K562 (cell line): ENCODE data around the gene GTF2A1L. TPM values are rescaled to one million over a fixed set of nuclear protein-coding genes. Genes with fewer than 3 reads are reported as not detected.

Experiments used
- ATAC-seq: fragments of 200-7000 bp; cut with Tn5 transposase; 3 replicates; pipeline ENCODE4 v1.9.1; 2020; ENCODE audit warnings: moderate library complexity
- BruUV-seq: library from RNA; stranded (reverse); fragments of 400-500 nt; replicated peaks from 2 replicates; lab custom pipeline; 2021; lab: Mats Ljungman, UMichigan
- CTCF ChIA-PET: fragments of 300-600 bp; formaldehyde crosslinking; extraction: SDS; loops from one replicate; lab custom pipeline; 2021; ENCODE audit warnings: low intra/inter-chr PET ratio; lab: Yijun Ruan, JAX
- POLR2A ChIA-PET: fragments of 300-600, 350-650 bp; sonication (Branson Sonifier 250); formaldehyde crosslinking; extraction: SDS; loops from one replicate; lab custom pipeline; 2021; ENCODE audit warnings: antibody characterized with exemption, inconsistent platforms; lab: Yijun Ruan, JAX
- DNase-seq, 4 experiments: peaks; one replicate each; pipeline versions ENCODE4 v3.0.0 to v3.0.0-alpha.2; 2011 to 2018; ENCODE audit warnings: low spot score in 3 of 4, mixed read lengths in 3 of 4; ENCODE audit errors: extremely low read depth in 1 of 4
- FAIRE-seq: peaks from 2 replicates; lab custom pipeline; 2011; peaks lifted over from hg19 to GRCh38; lab: Jason Lieb, UNC
- H2AFZ ChIP-seq: 2 replicates; pipeline ENCODE4 v1.6.0; 2011; ENCODE audit warnings: low read depth, low read length, control low read depth, inconsistent platforms
- H3K27ac ChIP-seq: fragments of 200-600 bp; 3 replicates; pipeline ENCODE4 v1.8.0; 2011; ENCODE audit warnings: low read depth, mild to moderate bottlenecking, control low read depth, inconsistent platforms, low read length, moderate library complexity, mixed read lengths; ENCODE audit errors: extremely low read depth
- H3K27me3 ChIP-seq, 2 experiments: fragments of 300-600 bp in 1 of 2; 2 replicates in 1 of 2; 3 replicates in 1 of 2; pipeline versions ENCODE4 v1.6.0 to v1.8.0; 2011; ENCODE audit warnings: inconsistent platforms in 2 of 2, low read length in 2 of 2, mild to moderate bottlenecking in 1 of 2, mixed read lengths in 1 of 2, moderate library complexity in 1 of 2; ENCODE audit not compliant: control insufficient read depth in 2 of 2, insufficient read depth in 2 of 2
- H3K36me3 ChIP-seq: fragments of 300-600 bp; 3 replicates; pipeline ENCODE4 v1.8.0; 2011; ENCODE audit warnings: mild to moderate bottlenecking, low read length, inconsistent platforms; ENCODE audit not compliant: control insufficient read depth, insufficient read depth
- H3K4me1 ChIP-seq, 2 experiments: fragments of 200-600 bp in 1 of 2; replicated peaks in 1 of 2; 2 replicates in 1 of 2; 3 replicates in 1 of 2; pipeline versions ENCODE4 v1.5.1 to v1.8.0; 2011; ENCODE audit warnings: inconsistent platforms in 2 of 2, low read length in 2 of 2, mild to moderate bottlenecking in 1 of 2, mixed read lengths in 1 of 2, moderate library complexity in 1 of 2; ENCODE audit not compliant: control insufficient read depth in 2 of 2, insufficient read depth in 2 of 2
- H3K4me2 ChIP-seq: 2 replicates; pipeline ENCODE4 v1.6.1; 2011; ENCODE audit warnings: low read length, control low read depth, inconsistent platforms, mixed read lengths; ENCODE audit not compliant: insufficient read depth
- H3K4me3 ChIP-seq: fragments of 200-600 bp; sonication (generic), shearing (Covaris generic); 2 replicates; pipeline ENCODE4 v1.5.1; 2016; ENCODE audit warnings: control low read depth, inconsistent platforms
- H3K79me2 ChIP-seq: fragments of 200-600 bp; 3 replicates; pipeline ENCODE4 v1.8.0; 2011; ENCODE audit warnings: low read length, inconsistent platforms; ENCODE audit not compliant: control insufficient read depth, insufficient read depth
- H3K9ac ChIP-seq, 2 experiments: 2 replicates each; pipeline versions ENCODE4 v1.6.0 to v1.6.1; 2011; ENCODE audit warnings: low read depth in 2 of 2, low read length in 2 of 2, control low read depth in 1 of 2, inconsistent platforms in 1 of 2, mild to moderate bottlenecking in 1 of 2, mixed read lengths in 1 of 2; ENCODE audit not compliant: insufficient read depth in 1 of 2
- H3K9me1 ChIP-seq: one replicate; pipeline ENCODE4 v1.6.0; 2011; ENCODE audit warnings: inconsistent platforms, mild to moderate bottlenecking, low read length, moderate library complexity; ENCODE audit not compliant: control insufficient read depth, insufficient read depth
- H3K9me3 ChIP-seq: replicated peaks from 2 replicates; pipeline ENCODE4 v1.5.1; 2011; ENCODE audit warnings: low read depth, low read length, inconsistent platforms; ENCODE audit not compliant: control insufficient read depth, insufficient read depth
- H4K20me1 ChIP-seq: replicated peaks from 2 replicates; pipeline ENCODE4 v1.6.1; 2011; ENCODE audit warnings: low read length, inconsistent platforms, mixed read lengths; ENCODE audit not compliant: control insufficient read depth, insufficient read depth
- FOXK1 ChIP-seq: sonication (generic); formaldehyde crosslinking; IDR thresholded peaks from 2 replicates; pipeline ENCODE4 v1.8.0; 2022; ENCODE audit warnings: missing genetic modification reagents, mild to moderate bottlenecking, borderline replicate concordance
- FOXP1 ChIP-seq: sonication (generic); formaldehyde crosslinking; IDR thresholded peaks from 2 replicates; pipeline ENCODE4 v1.8.0; 2022; ENCODE audit warnings: mild to moderate bottlenecking, missing genetic modification reagents
- POLR2H ChIP-seq: IDR thresholded peaks from 2 replicates; pipeline ENCODE4 v1.6.1; 2016; ENCODE audit warnings: missing genetic modification characterization, low read depth, mild to moderate bottlenecking, control low read depth, missing compliant biosample characterization, moderate library complexity
- RBM17 ChIP-seq: fragments of 200-400 bp; formaldehyde crosslinking; IDR thresholded peaks from 2 replicates; pipeline ENCODE4 v1.6.1; 2017; ENCODE audit warnings: low read depth, mild to moderate bottlenecking, low read length, borderline replicate concordance
- SPI1 ChIP-seq: IDR thresholded peaks from 2 replicates; pipeline ENCODE4 v1.6.1; 2011; ENCODE audit warnings: low read depth, low read length, control low read depth, borderline replicate concordance
- TCF3 ChIP-seq: sonication (generic); formaldehyde crosslinking; IDR thresholded peaks from 2 replicates; pipeline ENCODE4 v1.4.0; 2020; ENCODE audit warnings: mild to moderate bottlenecking, missing genetic modification reagents
- ZNF121 ChIP-seq: sonication (generic); formaldehyde crosslinking; conservative IDR thresholded peaks from 2 replicates; pipeline ENCODE4 v1.8.0; 2022; ENCODE audit warnings: missing genetic modification reagents
- ZNF316 ChIP-seq: fragments of 450-650 bp; IDR thresholded peaks from 2 replicates; pipeline ENCODE4 v1.6.1; 2016
- WGBS: fragments of 100-300 bp; shearing (Covaris generic); methylation state at CpG from one replicate; pipeline ENCODE4 v1.1.6; 2016; ENCODE audit warnings: low coverage, mixed read lengths; ENCODE audit not compliant: insufficient coverage; ENCODE audit errors: missing lambda C conversion rate; 5-methylcytosine and 5-hydroxymethylcytosine counted together
- in situ Hi-C: fragments of 300-500 bp; cut with MboI; formaldehyde crosslinking; loops from 4 replicates; pipeline ENCODE4 v1.15.0; 2018; ENCODE audit warnings: inconsistent platforms, mixed read lengths
- intact Hi-C: fragments of 100-400 bp; cut with micrococcal nuclease; formaldehyde crosslinking; loops from 2 replicates; pipeline ENCODE4 v1.14.2; 2022
- polyA plus RNA-seq, 8 experiments: library from polyadenylated mRNA; depleted of rRNA in 4 of 8; stranded (reverse) in 5 of 8; unstranded in 3 of 8; fragments of >200 nt; fragmentation: Nextera tagmentation in 2 of 8; fragmentation: Illumina TruSeq in 1 of 8; extraction: Ambion mirVana in 2 of 8; extraction: Trizol in 1 of 8; gene quantifications; 2 replicates each; pipeline versions ENCODE4 v1.2.1 to v1.2.3, GENCODE V29; 2011 to 2014; ENCODE audit warnings: inconsistent platforms in 1 of 8, missing spikeins in 1 of 8
- total RNA-seq, 7 experiments: library from RNA; depleted of rRNA in 6 of 7; stranded (reverse); fragments of >200 nt in 6 of 7; fragmentation: Illumina TruSeq in 2 of 7; extraction: Trizol in 2 of 7; gene quantifications; 2 replicates each; pipeline versions ENCODE4 v1.2.1 to v1.2.3, GENCODE V29; 2011 to 2021; ENCODE audit warnings: low replicate concordance in 1 of 7

The GTF2A1L gene
- total and polyA plus RNA-seq, 9 of the 15 experiments (the other 6 are each of a cell fraction or from before 2014, with no cell fraction given): 0.05 to 0.35 (median 0.12) TPM; not detected in 5

GRCh38 chr2:48695991-48696390, 78.3 kb downstream of the GTF2A1L start:
- no peak for TF ChIP-seq RBM17
- TF ChIP-seq POLR2H: no peak
- no peak for TF ChIP-seq FOXP1 (CRISPR knock-in tag)
- no peak for TF ChIP-seq TCF3 (CRISPR knock-in tag)
- no peak for TF ChIP-seq ZNF121 (CRISPR knock-in tag)
- no peak for TF ChIP-seq FOXK1 (CRISPR knock-in tag)
- ATAC-seq (no peak), FAIRE-seq (no peak), DNase-seq (no peak)
- Histone ChIP-seq H3K9ac (no peak overlapping the region), H3K36me3 (no peaks in the 10 kb centered on the region), H3K4me2 (no peak overlapping the region), H4K20me1 (no peaks in the 10 kb centered on the region), H3K27ac (no peak overlapping the region), H2AFZ (no peak overlapping the region), H3K9me1 (no peaks in the 10 kb centered on the region), H3K4me3 (no peak overlapping the region), H3K9me3 (no peaks in the 10 kb centered on the region), H3K27me3 (no peaks in the 10 kb centered on the region), H3K79me2 (no peaks in the 10 kb centered on the region), H3K4me1 (peaks cover 0 to 4% of the 10 kb centered on the region in 2 experiments; a peak in 1 of 5 replicates)
- CTCF ChIA-PET: no interaction called here
- in situ Hi-C loops (no loop called here), intact Hi-C loops (no loop called here)
- POLR2A ChIA-PET: no interaction called here
- no TSS peak for BruUV-seq

DNA sequence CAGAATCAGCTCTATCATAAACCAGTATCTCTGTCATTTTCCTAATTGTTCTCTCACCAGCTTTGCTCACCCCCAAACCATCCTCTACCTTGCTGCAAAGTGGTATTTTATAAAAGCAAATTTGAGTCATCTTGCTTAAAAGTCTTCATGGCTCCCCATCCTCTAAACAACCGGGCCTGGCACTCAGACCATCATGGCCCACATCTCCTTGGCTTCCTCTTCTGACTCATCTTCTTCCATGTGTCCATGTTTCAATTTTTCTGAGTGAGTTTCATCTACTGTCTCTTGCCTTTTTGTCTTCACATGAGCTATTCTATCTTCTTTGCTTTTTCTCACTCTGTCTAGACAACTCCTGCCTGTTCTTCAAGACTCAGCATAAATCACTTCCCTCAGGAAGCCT, 79.2 kb downstream of the GTF2A1L start:
- FAIRE-seq (no peak), ATAC-seq (no peak), DNase-seq (no peak)
- Histone ChIP-seq H3K9ac (no peak overlapping the region), H4K20me1 (no peaks in the 10 kb centered on the region), H3K27me3 (no peaks in the 10 kb centered on the region), H3K36me3 (no peaks in the 10 kb centered on the region), H2AFZ (no peak overlapping the region), H3K4me3 (no peak overlapping the region), H3K79me2 (no peaks in the 10 kb centered on the region), H3K4me2 (no peak overlapping the region), H3K9me1 (no peaks in the 10 kb centered on the region), H3K27ac (no peak overlapping the region), H3K4me1 (peaks cover 0 to 4% of the 10 kb centered on the region in 2 experiments; a peak in 1 of 5 replicates), H3K9me3 (no peaks in the 10 kb centered on the region)
- no TSS peak for BruUV-seq
- ChIA-PET CTCF (no interaction called here), POLR2A (no interaction called here)
- intact Hi-C loops: no loop called here
- WGBS: 13% methylated on average over 1 of the region's 1 CpG
- in situ Hi-C loops: no loop called here
- TF ChIP-seq ZNF316 (peak; percentile 32; the same call in 1 of the 2 replicates), SPI1 (no peak)
